GM12875 (cell line): ENCODE results near the gene PLA2G15.

Experiments used
- H3K4me3 ChIP-seq: one replicate; pipeline ENCODE4 v1.5.1; 2011; ENCODE audit warnings: low read depth, low read length, control low read depth
- TF ChIP-seq, protein P1 (sequence below): IDR thresholded peaks from 2 replicates; pipeline ENCODE4 v1.5.1; 2011; ENCODE audit warnings: low read depth, mild to moderate bottlenecking, control low read depth, inconsistent platforms, low read length, moderate library complexity, borderline replicate concordance; ENCODE audit not compliant: insufficient read depth

The PLA2G15 gene

GRCh38 chr16:68232335-68232734 lies 12.8 kb upstream of the PLA2G15 start:
- TF ChIP-seq, protein P1, sequence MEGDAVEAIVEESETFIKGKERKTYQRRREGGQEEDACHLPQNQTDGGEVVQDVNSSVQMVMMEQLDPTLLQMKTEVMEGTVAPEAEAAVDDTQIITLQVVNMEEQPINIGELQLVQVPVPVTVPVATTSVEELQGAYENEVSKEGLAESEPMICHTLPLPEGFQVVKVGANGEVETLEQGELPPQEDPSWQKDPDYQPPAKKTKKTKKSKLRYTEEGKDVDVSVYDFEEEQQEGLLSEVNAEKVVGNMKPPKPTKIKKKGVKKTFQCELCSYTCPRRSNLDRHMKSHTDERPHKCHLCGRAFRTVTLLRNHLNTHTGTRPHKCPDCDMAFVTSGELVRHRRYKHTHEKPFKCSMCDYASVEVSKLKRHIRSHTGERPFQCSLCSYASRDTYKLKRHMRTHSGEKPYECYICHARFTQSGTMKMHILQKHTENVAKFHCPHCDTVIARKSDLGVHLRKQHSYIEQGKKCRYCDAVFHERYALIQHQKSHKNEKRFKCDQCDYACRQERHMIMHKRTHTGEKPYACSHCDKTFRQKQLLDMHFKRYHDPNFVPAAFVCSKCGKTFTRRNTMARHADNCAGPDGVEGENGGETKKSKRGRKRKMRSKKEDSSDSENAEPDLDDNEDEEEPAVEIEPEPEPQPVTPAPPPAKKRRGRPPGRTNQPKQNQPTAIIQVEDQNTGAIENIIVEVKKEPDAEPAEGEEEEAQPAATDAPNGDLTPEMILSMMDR = no peak
- no peak overlapping the region for H3K4me3 ChIP-seq

DNA sequence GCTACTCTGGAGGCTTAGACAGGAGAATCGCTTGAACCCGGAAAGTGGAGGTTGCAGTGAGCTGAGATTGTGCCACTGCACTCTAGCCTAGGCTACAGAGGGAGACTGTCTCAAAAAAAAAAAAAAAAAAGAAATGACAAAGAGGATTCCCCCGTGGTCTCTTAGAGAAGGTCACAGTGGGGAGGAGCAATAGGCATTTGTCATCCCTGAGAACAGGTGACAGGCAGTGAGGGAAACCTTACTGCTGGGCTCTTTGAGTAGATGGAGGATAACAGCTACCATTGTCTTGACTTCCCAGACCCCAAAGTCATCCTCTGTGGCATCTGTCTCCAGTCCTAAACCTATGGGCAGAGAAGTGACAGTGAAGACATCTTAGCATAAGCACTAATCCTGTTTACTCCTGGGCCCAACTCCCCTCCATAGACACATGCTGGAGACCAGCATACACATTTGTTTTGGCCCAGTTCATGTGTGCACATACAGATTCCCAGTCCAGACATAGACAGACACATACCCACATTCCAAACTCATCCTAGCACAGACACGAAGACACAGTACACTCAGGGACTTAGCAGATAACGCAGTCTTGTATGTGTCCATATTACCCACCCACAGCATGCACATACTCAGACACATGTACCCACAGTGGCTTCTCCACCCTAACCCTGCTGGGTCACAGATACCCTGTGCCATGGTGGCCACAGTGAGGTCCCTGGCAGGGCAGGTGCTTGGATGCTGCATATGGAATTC lies 11.9 kb upstream of the PLA2G15 start:
- no peak overlapping the region for H3K4me3 ChIP-seq
- TF ChIP-seq, protein P1 = no peak

GRCh38 chr16:68233835-68234187 lies 11.4 kb upstream of the PLA2G15 start:
- TF ChIP-seq, protein P1 = no peak
- H3K4me3 ChIP-seq = no peak overlapping the region

GRCh38 chr16:68234188-68235107 lies 10.7 kb upstream of the PLA2G15 start:
- TF ChIP-seq, protein P1 = no peak
- H3K4me3 ChIP-seq = no peak overlapping the region

- H3K4me3 ChIP-seq = no peak overlapping the region
These were observed 9.9 kb upstream of the PLA2G15 start for GRCh38 chr16:68235108-68235886.

DNA sequence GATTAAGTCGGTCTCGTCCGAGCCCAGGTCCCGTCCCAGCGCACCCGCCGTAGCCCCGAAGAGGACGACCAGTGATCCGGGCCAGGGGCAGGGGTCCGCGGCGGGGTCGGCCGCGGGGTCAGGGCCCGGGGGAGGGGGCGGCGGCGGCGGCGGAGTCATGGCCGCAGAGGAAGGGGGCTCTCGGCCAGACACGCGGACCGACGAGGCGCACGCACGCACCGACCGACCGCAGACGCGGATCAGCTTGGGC lies 9.4 kb upstream of the PLA2G15 start, which contains the start of gene ESRP2:
Gene ESRP2, minus strand, starts transcription at position 241 of the 250 bp plus-strand sequence. Its CDS starts 82 bp downstream, at position 159.
- peak within 1 kb of the TSS; percentile 51 for H3K4me3 ChIP-seq
- TF ChIP-seq, protein P1 = no peak

More at GRCh38 chr16:68235108-68235886, 9.9 kb upstream of the PLA2G15 start:
- TF ChIP-seq, protein P1 = no peak
